Measurements from ENCODE around the gene MEPE.

GRCh38 chr4:87840149-87840548 lies 7.4 kb downstream of the MEPE start:
- TF ChIP-seq TCF7L2 (IDR thresholded peaks at IDR 0.05; ENCODE audit: borderline replicate concordance, low read depth, low read length) (no peak), TSHZ1 (tag by site-specific recombination; IDR thresholded peaks at IDR 0.05; ENCODE audit: borderline replicate concordance) (no peak), ZNF18 (tag by site-specific recombination; IDR thresholded peaks at IDR 0.05) (no peak), ZNF133 (tag by site-specific recombination; IDR thresholded peaks at IDR 0.05) (no peak), BCL11A (tag by site-specific recombination; IDR thresholded peaks at IDR 0.05; ENCODE audit: low read depth) (no peak), ZNF138 (tag by site-specific recombination; IDR thresholded peaks at IDR 0.05; ENCODE audit: borderline replicate concordance) (no peak), ZNF10 (tag by site-specific recombination; IDR thresholded peaks at IDR 0.05) (no peak)
- TF ChIP-seq, protein P1, sequence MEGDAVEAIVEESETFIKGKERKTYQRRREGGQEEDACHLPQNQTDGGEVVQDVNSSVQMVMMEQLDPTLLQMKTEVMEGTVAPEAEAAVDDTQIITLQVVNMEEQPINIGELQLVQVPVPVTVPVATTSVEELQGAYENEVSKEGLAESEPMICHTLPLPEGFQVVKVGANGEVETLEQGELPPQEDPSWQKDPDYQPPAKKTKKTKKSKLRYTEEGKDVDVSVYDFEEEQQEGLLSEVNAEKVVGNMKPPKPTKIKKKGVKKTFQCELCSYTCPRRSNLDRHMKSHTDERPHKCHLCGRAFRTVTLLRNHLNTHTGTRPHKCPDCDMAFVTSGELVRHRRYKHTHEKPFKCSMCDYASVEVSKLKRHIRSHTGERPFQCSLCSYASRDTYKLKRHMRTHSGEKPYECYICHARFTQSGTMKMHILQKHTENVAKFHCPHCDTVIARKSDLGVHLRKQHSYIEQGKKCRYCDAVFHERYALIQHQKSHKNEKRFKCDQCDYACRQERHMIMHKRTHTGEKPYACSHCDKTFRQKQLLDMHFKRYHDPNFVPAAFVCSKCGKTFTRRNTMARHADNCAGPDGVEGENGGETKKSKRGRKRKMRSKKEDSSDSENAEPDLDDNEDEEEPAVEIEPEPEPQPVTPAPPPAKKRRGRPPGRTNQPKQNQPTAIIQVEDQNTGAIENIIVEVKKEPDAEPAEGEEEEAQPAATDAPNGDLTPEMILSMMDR (tag by site-specific recombination; IDR thresholded peaks at IDR 0.05) = no peak

Data from HEK293 (cell line).